Thyroid gland (tissue), 4 donors: ENCODE measurements around the gene PCDHGB6. TPM values are rescaled to one million over a fixed set of nuclear protein-coding genes. Genes with fewer than 3 reads are reported as not detected.
"Not testable (repeated sequence)": the region's sequence is repeated elsewhere in the genome, so short reads cannot be mapped to it uniquely, and the experiment has no call there.

Experiments
- DNase-seq, 2 donors: peaks; one replicate each; pipeline ENCODE4 v3.0.0-alpha.2; 2019
- H3K27ac ChIP-seq, 3 donors: fragments of 200-600 bp; sonication (generic); 1 replicate in 2 of 3; 2 replicates in 1 of 3; pipeline ENCODE4 v1.5.1; 2016 to 2019; ENCODE audit warnings: mild to moderate bottlenecking in 1 of 3, moderate library complexity in 1 of 3
- H3K27me3 ChIP-seq: fragments of 200-600 bp; sonication (generic); one replicate; pipeline ENCODE4 v1.5.1; 2019
- H3K36me3 ChIP-seq, 2 donors: fragments of 200-600 bp; sonication (generic); one replicate each; pipeline ENCODE4 v1.5.1; 2016 to 2019
- H3K4me1 ChIP-seq, 2 donors: fragments of 200-600 bp; sonication (generic); one replicate each; pipeline ENCODE4 v1.5.1; 2017 to 2019
- H3K4me3 ChIP-seq, 3 donors: fragments of 200-600 bp; sonication (generic); replicated peaks in 1 of 3; 1 replicate in 2 of 3; 2 replicates in 1 of 3; pipeline ENCODE4 v1.5.1; 2016; ENCODE audit warnings: mild to moderate bottlenecking in 1 of 3
- H3K9me3 ChIP-seq: fragments of 200-600 bp; sonication (generic); one replicate; pipeline ENCODE4 v1.5.1; 2017
- CTCF ChIP-seq, 6 experiments: fragments of 200-600 bp in 3 of 6; fragments of 450-650 bp in 3 of 6; sonication (generic) in 3 of 6; IDR thresholded peaks; one replicate each; pipeline ENCODE4 v1.5.1; 2016 to 2019; ENCODE audit warnings: antibody characterized with exemption in 6 of 6, mild to moderate bottlenecking in 2 of 6, inconsistent platforms in 1 of 6, moderate library complexity in 1 of 6
- POLR2A ChIP-seq, 2 donors: fragments of 450-650 bp; IDR thresholded peaks; one replicate each; pipeline ENCODE4 v1.6.1; 2017; ENCODE audit warnings: antibody characterized with exemption in 2 of 2, mild to moderate bottlenecking in 2 of 2, moderate library complexity in 1 of 2
- WGBS, 2 donors: methylation state at CpG; one replicate each; pipeline ENCODE4 v1.1.5; 2017; 5-methylcytosine and 5-hydroxymethylcytosine counted together
- intact Hi-C: fragments of 100-400 bp; cut with DNase I; formaldehyde crosslinking; loops from one replicate; pipeline ENCODE4 v1.15.1; 2023
- total RNA-seq, 4 donors: library from RNA; depleted of rRNA; stranded (reverse); fragments of >200 nt; gene quantifications; one replicate each; pipeline ENCODE4 v1.2.3, GENCODE V29; 2016

PCDHGB6 gene
- total RNA-seq = 10 to 100 TPM in 3 of 4 donors, 1 to 10 TPM in 1; 9.5 to 11.4 (median 10.9) TPM

- intact Hi-C loops, H3K27me3 ChIP-seq, H3K36me3 ChIP-seq, H3K4me1 ChIP-seq, H3K27ac ChIP-seq, H3K9me3 ChIP-seq, H3K4me3 ChIP-seq: not testable (repeated sequence)
- peak; percentile 58 to 62 for DNase-seq
- WGBS, 2 donors = 12 to 15% methylated on average over 31 to 40 of the region's 51 CpGs
- TF ChIP-seq CTCF (IDR thresholded peaks at IDR 0.05) = peak; percentile 32 to 58 (median 55)
Measured at GRCh38 chr5:141407790-141408505, at the start of gene PCDHGB6. Gene PCDHGB6 (plus strand): TSS chr5:141408021. CDS start chr5:141408203, 182 bp downstream.

- 14 to 19% methylated on average over 24 of the region's 24 CpGs for WGBS, 2 donors
- Histone ChIP-seq H3K4me1 (no peaks in the 10 kb centered on the region), H3K9me3 (peaks cover 8% of the 10 kb centered on the region), H3K4me3 (no peak within 1 kb of the TSS), H3K27me3 (no peaks in the 10 kb centered on the region), H3K36me3 (no peaks in the 10 kb centered on the region), H3K27ac (no peak within 1 kb of the TSS)
- TF ChIP-seq POLR2A (IDR thresholded peaks at IDR 0.05) (no peak), CTCF (IDR thresholded peaks at IDR 0.05) (peak in 2 of 6 experiments; percentile 15 to 20)
- intact Hi-C loops = no loop called here
- DNase-seq = no peak
Measured at GRCh38 chr5:141359790-141360426, 47.9 kb upstream of the PCDHGB6 start, which contains the start of gene PCDHGB2. Gene PCDHGB2 (plus strand): TSS chr5:141359994. CDS start chr5:141360136, 142 bp downstream.

GRCh38 chr5:141360685-141361084 lies 47.1 kb upstream of the PCDHGB6 start:
- TF ChIP-seq POLR2A (IDR thresholded peaks at IDR 0.05) = no peak
- TF ChIP-seq CTCF (IDR thresholded peaks at IDR 0.05) = no peak
- 33 to 41% methylated on average over 15 of the region's 15 CpGs for WGBS, 2 donors
- Histone ChIP-seq H3K27me3 (no peaks in the 10 kb centered on the region), H3K4me1 (no peaks in the 10 kb centered on the region), H3K36me3 (no peaks in the 10 kb centered on the region), H3K4me3 (no peak overlapping the region), H3K9me3 (peaks cover 8% of the 10 kb centered on the region), H3K27ac (no peak overlapping the region)
- intact Hi-C loops = no loop called here
- no peak for DNase-seq

- no peak for TF ChIP-seq POLR2A (IDR thresholded peaks at IDR 0.05)
- no peak for TF ChIP-seq CTCF (IDR thresholded peaks at IDR 0.05)
- no peaks in the 10 kb centered on the region for H3K27me3 ChIP-seq
- no peak for DNase-seq
- intact Hi-C loops = no loop called here
- H3K27ac ChIP-seq = no peak overlapping the region
- H3K9me3 ChIP-seq = peaks cover 8% of the 10 kb centered on the region
- no peak overlapping the region for H3K4me3 ChIP-seq
- no peaks in the 10 kb centered on the region for H3K36me3 ChIP-seq
- no peaks in the 10 kb centered on the region for H3K4me1 ChIP-seq
Measured at GRCh38 chr5:141362719-141363118, 45.1 kb upstream of the PCDHGB6 start.
